Stimulated activated naive CD8-positive, alpha-beta T cell treated with anti-CD3 and anti-CD28 coated beads, Interleukin-15, amount 100 ng/mL, for 72 hours (primary cell): ENCODE data around the gene RRP1B.
A peak's percentile ranks its signal among the peaks of the same experiment; 100 is the strongest.
"Not testable (repeated sequence)": the region's sequence is repeated elsewhere in the genome, so short reads cannot be mapped to it uniquely, and the experiment has no call there.

ENCODE experiments used
- ATAC-seq: fragments of 150-1000 bp; cut with Tn5 transposase; 2 replicates; pipeline ENCODE4 v1.10.0; 2021; ENCODE audit warnings: mild to moderate bottlenecking, moderate library complexity
- DNase-seq, 2 donors: peaks; one replicate each; pipeline ENCODE4 v3.0.0; 2021 to 2022
- H3K27ac Mint-ChIP-seq, 2 donors: one replicate each; pipeline ENCODE4 v1.8.0; 2022; ENCODE audit warnings: mild to moderate bottlenecking in 2 of 2, mixed read lengths in 2 of 2, moderate library complexity in 2 of 2
- H3K27me3 Mint-ChIP-seq: one replicate; pipeline ENCODE4 v1.8.0; 2022; ENCODE audit warnings: mixed read lengths
- H3K4me1 Mint-ChIP-seq: one replicate; pipeline ENCODE4 v1.8.0; 2022; ENCODE audit warnings: mild to moderate bottlenecking, mixed read lengths
- H3K4me3 Mint-ChIP-seq, 2 donors: one replicate each; pipeline ENCODE4 v1.8.0; 2022; ENCODE audit warnings: mild to moderate bottlenecking in 2 of 2, mixed read lengths in 2 of 2, moderate library complexity in 1 of 2
- H3K9me3 Mint-ChIP-seq, 2 donors: one replicate each; pipeline ENCODE4 v1.8.0; 2022; ENCODE audit warnings: mixed read lengths in 2 of 2

The RRP1B gene

DNA sequence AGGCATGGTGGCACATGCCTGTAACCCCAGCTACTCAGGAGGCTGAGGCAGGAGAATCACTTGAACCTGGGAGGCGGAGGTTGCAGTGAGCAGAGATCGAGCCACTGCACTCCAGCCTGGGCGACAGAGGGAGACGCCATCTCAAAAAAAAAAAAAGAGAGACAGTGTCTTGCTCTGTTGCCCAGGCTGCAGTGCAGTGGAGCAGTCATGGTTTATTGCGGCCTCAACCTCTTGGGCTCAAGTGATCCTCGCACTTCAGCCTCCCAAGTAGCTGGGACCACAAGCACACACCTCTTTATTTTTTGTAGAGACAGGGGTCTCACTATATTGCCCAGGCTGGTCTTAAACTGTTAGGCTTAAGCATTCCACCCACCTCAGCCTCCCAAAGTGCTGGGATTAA, 21.1 kb downstream of the RRP1B start:
- not testable (repeated sequence) for DNase-seq, H3K4me3 Mint-ChIP-seq, H3K27me3 Mint-ChIP-seq, H3K9me3 Mint-ChIP-seq, H3K4me1 Mint-ChIP-seq, ATAC-seq
- H3K27ac Mint-ChIP-seq, result peak overlapping the region in 1 of 2 donors; percentile 91

DNA sequence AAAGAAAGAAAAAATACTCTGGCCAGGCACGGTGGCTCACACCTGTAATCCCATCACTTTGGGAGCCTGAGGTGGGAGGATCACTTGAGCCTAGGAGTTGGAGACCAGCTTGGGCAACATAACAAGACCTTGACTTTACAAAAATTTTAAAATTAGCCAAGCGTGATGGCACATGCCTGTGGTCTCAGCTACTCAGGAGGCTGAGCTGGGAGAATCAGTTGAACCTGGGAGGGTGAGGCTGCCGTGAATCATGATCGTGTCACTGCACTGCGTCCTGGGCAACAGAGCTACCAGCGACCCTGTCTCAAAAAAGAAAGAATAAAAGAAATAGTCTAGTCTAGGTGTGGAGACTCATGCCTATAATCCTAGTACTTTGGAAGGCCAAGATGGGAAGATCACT, 22.3 kb downstream of the RRP1B start:
- H3K9me3 Mint-ChIP-seq, result no peaks in the 10 kb centered on the region
- no peaks in the 10 kb centered on the region for H3K27me3 Mint-ChIP-seq
- H3K4me3 Mint-ChIP-seq, result no peak overlapping the region
- no peak for ATAC-seq
- H3K4me1 Mint-ChIP-seq, result no peaks in the 10 kb centered on the region
- H3K27ac Mint-ChIP-seq, result peak overlapping the region in 1 of 2 donors; percentile 72
- DNase-seq, result no peak

DNA sequence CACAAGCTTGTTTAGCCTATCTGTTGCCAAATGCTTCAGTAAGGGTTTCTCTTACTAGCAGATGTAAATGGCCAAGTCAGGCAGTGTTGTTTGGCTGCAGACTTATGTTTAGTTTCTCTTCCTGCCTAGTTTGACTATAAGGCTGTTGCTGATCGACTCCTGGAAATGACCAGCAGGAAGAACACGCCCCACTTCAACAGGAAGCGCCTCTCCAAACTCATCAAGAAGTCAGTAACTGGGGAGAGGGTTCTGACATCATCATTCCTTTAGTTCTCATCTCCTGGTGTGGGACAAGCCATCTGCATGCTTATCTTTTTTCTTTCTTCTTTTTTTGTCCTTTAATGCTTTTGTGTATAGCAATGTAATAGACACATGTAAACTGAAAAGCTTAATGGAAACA, 25.1 kb downstream of the RRP1B start:
- no peaks in the 10 kb centered on the region for H3K4me1 Mint-ChIP-seq
- DNase-seq (no peak), ATAC-seq (no peak)
- H3K4me3 Mint-ChIP-seq, result no peak overlapping the region
- H3K27ac Mint-ChIP-seq, result peak overlapping the region in 1 of 2 donors; percentile 92
- no peaks in the 10 kb centered on the region for H3K27me3 Mint-ChIP-seq
- no peaks in the 10 kb centered on the region for H3K9me3 Mint-ChIP-seq

DNA sequence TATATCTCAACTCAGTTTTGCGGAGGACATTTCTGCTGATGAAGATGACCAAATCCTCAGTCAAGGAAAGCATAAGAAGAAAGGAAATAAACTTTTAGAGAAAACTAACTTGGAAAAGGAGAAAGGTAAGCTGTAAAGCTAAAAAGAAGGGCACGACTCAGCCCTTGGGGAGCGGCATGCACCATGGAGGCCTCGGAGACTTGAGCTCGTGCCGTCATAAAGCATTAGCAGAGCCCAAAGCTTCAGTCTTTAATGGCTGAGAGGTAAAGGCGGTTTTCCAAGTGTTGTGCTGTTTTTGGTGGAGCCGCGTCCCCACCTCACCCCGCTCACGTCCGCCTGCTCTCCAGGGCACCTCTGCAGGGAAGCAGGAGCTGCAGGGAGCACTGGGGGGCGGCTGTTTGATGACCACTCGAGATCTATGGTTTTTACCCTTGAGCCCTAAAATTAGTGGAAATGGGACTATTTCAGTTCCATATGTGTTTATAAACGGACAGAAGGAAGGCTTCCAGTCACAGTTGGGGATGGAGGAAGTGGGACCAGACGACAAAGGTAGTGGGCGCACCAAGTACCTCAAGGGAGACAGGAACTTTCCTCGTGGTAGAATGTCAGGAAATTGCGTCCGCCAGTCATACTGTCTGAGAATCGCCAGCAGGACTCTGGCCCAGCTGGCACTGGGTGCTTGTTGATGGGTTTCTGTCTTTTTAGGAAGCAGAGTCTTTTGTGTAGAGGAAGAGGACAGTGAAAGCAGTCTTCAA, 27.6 kb downstream of the RRP1B start:
- Mint-ChIP-seq H3K4me3 (no peak overlapping the region), H3K27ac (peak overlapping the region in 1 of 2 donors; percentile 64), H3K4me1 (no peaks in the 10 kb centered on the region), H3K27me3 (no peaks in the 10 kb centered on the region), H3K9me3 (no peaks in the 10 kb centered on the region)
- no peak for ATAC-seq
- DNase-seq, result no peak

DNA sequence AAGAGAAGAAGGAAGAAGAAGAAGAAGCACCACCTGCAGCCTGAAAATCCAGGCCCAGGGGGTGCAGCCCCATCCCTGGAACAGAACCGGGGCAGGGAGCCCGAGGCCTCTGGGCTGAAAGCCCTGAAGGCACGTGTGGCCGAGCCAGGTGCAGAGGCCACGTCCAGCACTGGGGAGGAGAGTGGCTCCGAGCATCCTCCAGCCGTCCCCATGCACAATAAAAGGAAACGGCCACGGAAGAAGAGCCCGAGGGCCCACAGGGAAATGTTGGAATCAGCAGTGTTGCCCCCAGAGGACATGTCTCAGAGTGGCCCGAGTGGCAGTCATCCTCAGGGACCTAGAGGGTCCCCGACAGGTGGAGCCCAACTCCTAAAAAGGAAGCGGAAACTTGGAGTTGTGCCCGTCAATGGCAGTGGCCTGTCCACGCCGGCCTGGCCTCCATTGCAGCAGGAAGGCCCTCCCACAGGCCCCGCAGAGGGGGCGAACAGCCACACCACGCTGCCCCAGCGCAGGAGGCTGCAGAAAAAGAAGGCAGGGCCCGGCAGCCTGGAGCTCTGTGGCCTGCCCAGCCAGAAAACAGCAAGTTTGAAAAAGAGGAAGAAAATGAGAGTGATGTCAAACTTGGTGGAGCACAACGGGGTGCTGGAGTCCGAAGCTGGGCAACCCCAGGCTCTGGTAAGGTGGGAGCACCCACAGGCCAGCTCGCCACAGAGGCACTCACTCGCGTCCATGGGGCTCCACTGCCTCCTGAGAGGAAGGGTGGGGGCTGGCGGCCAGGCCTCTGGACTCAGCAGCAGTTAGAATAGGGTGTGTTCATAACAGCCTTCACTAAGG, 28.4 kb downstream of the RRP1B start:
- Mint-ChIP-seq H3K4me1 (no peaks in the 10 kb centered on the region), H3K9me3 (no peaks in the 10 kb centered on the region), H3K4me3 (no peak overlapping the region), H3K27me3 (no peaks in the 10 kb centered on the region), H3K27ac (peak overlapping the region in 1 of 2 donors; percentile 64)
- ATAC-seq, result no peak
- DNase-seq, result no peak

DNA sequence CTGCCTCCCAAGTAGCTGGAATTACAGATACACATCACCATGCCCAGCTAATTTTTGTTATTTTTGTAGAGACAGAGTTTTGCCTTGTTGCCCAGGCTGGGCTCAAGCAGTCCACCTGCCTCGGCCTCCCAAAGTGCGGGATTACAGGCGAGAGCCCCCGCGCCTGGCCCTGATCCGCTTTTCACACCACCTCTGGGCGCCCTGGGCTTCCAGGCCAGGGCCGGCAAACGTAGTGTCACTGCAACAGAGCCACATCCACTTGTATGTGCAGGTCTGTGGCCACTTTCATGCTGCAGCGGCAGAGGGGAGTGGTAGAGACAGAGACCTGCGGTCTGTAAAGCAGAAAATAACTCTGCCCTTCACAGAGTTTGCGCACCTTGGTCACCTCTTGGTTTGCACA, 29.5 kb downstream of the RRP1B start:
- peak overlapping the region in 1 of 2 donors; percentile 57 for H3K27ac Mint-ChIP-seq
- H3K4me3 Mint-ChIP-seq, result no peak overlapping the region
- no peaks in the 10 kb centered on the region for H3K9me3 Mint-ChIP-seq
- H3K27me3 Mint-ChIP-seq, result no peaks in the 10 kb centered on the region
- H3K4me1 Mint-ChIP-seq, result no peaks in the 10 kb centered on the region
- DNase-seq (no peak), ATAC-seq (no peak)

DNA sequence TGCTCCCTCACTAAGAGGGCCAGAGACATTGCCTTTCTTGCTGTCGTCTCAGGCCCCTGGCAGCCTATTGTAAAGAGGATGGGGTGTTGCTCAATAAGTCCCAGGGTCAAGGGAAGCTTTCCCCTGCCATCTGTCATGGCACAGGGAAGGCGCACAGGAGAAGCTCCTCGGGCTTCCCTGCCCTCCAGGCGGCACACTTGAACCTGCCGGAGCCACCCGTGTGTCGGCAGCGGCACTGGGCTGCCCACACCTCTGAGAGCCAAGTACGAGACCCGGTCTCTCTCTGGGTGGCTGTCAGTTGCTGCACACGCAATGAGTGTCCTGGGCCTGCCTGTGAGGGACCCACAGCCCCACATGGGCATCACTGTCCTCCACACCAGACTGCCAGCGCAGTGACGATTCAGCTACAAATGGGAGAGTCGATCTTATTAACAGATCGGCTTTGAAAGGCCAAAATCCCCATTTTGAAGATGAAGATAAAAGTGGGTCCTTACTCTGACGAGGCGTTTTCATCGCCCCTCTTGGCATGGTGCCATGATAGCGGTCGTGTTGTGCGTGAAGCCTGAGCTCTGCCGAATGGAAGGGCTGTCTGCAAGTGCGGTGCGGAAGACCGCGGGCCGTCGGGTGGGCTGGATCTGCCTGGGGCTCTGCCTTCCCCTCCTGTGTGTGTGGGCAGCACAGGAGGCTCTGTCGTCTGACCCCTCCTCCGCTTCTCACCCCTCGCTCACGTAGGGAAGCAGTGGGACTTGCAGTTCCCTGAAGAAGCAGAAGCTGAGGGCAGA, 30.4 kb downstream of the RRP1B start:
- H3K4me1 Mint-ChIP-seq, result no peaks in the 10 kb centered on the region
- no peaks in the 10 kb centered on the region for H3K27me3 Mint-ChIP-seq
- no peak for ATAC-seq
- H3K4me3 Mint-ChIP-seq, result no peak overlapping the region
- H3K9me3 Mint-ChIP-seq, result no peaks in the 10 kb centered on the region
- no peak for DNase-seq
- no peak overlapping the region for H3K27ac Mint-ChIP-seq

DNA sequence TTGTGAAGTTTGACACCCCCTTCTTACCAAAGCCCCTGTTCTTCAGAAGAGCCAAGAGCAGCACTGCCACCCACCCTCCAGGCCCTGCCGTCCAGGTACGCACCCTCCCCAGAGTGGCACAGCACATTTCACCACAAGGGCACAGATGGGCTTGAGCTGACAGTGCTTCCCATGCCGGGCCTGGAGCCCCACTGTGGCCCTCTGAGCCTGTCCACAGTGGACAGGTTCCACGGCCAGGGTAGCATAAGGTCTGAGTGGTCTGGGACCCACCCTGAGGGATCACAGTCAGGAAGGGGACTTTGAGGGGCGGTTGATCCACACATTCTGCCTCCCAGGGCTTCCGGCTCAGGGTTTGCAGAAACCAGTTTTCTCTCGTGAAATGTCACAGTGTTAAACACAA, 31.0 kb downstream of the RRP1B start:
- Mint-ChIP-seq H3K27me3 (no peaks in the 10 kb centered on the region), H3K4me1 (no peaks in the 10 kb centered on the region), H3K4me3 (no peak overlapping the region), H3K27ac (peak overlapping the region in 1 of 2 donors; percentile 33), H3K9me3 (no peaks in the 10 kb centered on the region)
- DNase-seq (no peak), ATAC-seq (no peak)

DNA sequence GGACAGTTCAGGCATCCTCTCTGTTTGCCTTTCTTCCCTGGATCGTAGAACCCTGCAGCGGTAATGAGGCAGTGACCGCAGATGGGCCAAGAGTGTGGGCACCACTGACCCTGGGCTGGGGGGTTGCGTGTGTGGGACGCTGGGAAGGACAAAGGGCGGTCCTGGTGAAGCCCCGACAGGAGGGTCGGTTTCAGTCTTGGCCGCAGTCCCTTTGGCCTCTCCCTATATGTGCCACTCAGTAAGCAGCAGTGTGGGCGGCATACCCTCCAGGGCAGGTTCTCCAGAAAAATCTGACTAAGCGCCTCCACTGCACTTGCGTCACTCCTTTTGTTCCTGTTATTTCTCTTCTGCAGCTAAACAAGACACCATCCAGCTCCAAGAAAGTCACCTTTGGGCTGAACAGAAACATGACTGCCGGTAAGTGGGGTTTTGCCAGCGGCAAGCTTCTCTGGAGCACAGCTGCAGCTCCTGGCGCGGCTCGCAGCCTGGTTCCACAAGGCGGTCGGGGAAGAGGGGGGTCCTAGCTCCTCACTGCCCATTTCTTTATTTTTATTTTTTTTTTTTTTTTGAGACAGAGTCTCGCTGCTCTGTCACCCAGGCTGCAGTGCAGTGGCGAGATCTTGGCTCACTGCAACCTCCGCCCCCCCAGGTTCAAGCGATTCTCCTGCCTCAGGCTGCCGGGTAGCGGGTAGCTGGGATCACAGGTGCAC, 31.9 kb downstream of the RRP1B start:
- no peak for ATAC-seq
- Mint-ChIP-seq H3K9me3 (no peaks in the 10 kb centered on the region), H3K27me3 (no peaks in the 10 kb centered on the region), H3K4me3 (no peak overlapping the region), H3K4me1 (no peaks in the 10 kb centered on the region), H3K27ac (no peak overlapping the region)
- DNase-seq, result no peak

DNA sequence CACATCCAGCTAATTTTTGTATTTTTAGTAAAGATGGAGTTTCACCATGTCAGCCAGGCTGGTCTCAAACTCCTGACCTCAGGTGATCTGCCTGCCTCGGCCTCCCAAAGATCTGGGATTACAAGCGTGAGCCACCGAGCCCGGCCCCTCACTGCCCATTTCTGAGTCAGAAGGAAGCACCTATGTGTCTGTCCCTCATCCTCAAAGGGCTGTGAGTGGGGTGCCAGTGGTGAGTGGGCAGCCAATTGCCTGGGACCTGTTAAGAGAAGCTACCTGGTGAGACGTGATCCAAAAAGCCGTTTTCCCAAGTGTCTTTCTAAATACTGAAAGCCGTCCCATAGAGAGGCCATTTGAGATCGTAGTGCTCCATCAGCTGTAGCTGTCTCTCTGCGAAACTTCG, 32.4 kb downstream of the RRP1B start:
- ATAC-seq, result no peak
- H3K4me3 Mint-ChIP-seq, result no peak overlapping the region
- H3K27ac Mint-ChIP-seq, result peak overlapping the region in 1 of 2 donors; percentile 54
- no peaks in the 10 kb centered on the region for H3K4me1 Mint-ChIP-seq
- H3K9me3 Mint-ChIP-seq, result no peaks in the 10 kb centered on the region
- no peaks in the 10 kb centered on the region for H3K27me3 Mint-ChIP-seq
- DNase-seq, result no peak

DNA sequence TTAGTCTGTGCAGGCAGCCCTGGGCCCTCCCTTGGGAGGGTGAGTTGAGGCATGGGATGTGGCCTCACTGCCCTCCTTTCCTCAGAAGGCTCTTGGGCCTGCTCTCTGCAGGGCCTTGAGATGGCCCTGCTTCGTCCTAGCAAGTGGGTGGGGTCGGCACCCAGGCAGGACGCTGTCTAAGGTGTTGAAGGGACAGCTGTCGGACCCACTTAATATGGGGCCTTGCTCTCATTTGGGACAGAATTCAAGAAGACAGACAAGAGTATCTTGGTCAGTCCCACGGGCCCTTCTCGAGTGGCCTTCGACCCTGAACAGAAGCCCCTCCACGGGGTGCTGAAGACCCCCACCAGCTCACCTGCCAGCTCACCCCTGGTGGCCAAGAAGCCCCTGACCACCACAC, 33.6 kb downstream of the RRP1B start:
- no peak overlapping the region for H3K4me3 Mint-ChIP-seq
- ATAC-seq (no peak), DNase-seq (no peak)
- no peaks in the 10 kb centered on the region for H3K27me3 Mint-ChIP-seq
- peaks cover 5% of the 10 kb centered on the region for H3K4me1 Mint-ChIP-seq
- no peaks in the 10 kb centered on the region for H3K9me3 Mint-ChIP-seq
- no peak overlapping the region for H3K27ac Mint-ChIP-seq

DNA sequence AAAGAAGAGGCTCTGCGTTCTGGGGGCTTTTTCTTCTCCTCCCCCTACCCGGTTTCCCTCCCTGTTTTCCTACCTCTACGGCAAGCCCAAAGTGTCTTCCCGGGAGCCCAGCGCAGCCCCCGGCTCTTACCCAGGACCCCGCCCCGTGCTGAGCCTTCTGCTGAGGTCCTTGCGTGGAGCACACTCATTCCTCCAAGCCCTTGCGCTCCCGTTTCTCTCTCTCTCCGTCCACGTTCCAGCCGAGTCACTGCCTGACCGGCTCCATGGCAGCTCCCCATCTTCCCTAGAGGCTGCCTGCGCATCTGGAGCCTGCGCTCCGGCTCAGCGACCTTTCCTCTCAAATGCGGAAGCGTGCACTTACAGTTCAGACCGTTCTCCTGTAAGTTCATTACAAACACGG, 34.6 kb downstream of the RRP1B start:
- Mint-ChIP-seq H3K9me3 (no peaks in the 10 kb centered on the region), H3K27me3 (no peaks in the 10 kb centered on the region), H3K4me3 (no peak overlapping the region), H3K4me1 (peaks cover 5% of the 10 kb centered on the region), H3K27ac (peak overlapping the region in 1 of 2 donors; percentile 2)
- ATAC-seq (no peak), DNase-seq (no peak)

DNA sequence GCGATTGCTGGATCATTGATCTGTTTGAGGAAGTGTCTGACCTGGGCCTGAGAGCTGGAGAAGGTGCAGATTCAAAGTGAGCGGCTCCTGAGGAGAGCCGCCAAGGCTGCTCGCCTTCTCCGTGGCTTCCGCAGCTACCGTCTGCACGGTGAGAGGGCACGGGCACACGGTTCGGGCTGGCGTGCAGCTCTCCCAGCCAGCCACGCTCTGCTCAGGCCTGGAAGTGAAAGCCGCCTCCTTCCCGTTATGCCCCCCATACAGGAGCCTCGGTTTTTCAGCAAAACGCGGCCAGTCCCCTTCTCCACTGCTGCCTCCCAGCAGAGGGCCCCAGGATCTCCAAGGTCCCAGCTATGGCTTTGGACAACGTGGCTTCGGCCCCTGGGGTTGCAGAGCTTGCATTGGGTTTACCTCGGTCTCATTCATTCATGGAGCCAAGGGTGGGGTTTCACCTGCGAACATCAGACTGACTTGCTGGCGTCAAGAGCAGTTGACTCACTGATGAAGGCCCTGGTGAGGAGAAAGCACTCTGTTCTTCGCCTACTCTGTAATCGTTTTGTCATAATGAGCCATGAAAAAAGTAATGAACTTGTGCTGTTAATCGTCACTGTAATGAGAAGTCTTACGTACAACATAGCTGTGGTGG, 35.2 kb downstream of the RRP1B start:
- Mint-ChIP-seq H3K4me1 (peaks cover 5% of the 10 kb centered on the region), H3K4me3 (no peak overlapping the region), H3K27me3 (no peaks in the 10 kb centered on the region), H3K9me3 (no peaks in the 10 kb centered on the region), H3K27ac (no peak overlapping the region)
- DNase-seq (no peak), ATAC-seq (no peak)

DNA sequence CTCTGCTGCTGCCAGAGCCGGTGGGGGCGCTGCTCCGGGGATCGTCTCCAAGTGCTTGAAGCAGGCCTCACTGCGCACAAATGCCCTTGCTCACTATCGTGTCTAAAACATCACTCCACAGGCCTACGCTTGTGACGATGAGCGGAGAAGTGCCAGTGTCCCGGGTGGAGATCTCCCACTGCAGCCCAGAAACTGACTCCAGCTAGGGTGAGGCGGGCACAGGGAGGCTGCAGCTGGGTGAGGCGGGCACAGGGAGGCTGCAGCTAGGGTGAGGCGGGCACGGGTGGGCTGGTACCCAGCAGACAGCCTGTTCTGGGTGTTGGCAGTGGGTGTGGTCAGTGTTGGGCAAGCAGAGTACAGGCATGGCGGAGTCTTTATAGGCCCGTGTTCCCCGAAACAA, 36.9 kb downstream of the RRP1B start:
- H3K9me3 Mint-ChIP-seq, result no peaks in the 10 kb centered on the region
- no peak overlapping the region for H3K27ac Mint-ChIP-seq
- no peak overlapping the region for H3K4me3 Mint-ChIP-seq
- DNase-seq (no peak), ATAC-seq (no peak)
- no peaks in the 10 kb centered on the region for H3K27me3 Mint-ChIP-seq
- H3K4me1 Mint-ChIP-seq, result peaks cover 12% of the 10 kb centered on the region
